ENCODE results near the gene BAMBI. TPM values are rescaled to one million over a fixed set of nuclear protein-coding genes. Genes with fewer than 3 reads are reported as not detected.

BAMBI gene
- total and polyA plus RNA-seq, 3 experiments from 2014 or later, result 0.56 to 1.7 (median 1.4) TPM

DNA sequence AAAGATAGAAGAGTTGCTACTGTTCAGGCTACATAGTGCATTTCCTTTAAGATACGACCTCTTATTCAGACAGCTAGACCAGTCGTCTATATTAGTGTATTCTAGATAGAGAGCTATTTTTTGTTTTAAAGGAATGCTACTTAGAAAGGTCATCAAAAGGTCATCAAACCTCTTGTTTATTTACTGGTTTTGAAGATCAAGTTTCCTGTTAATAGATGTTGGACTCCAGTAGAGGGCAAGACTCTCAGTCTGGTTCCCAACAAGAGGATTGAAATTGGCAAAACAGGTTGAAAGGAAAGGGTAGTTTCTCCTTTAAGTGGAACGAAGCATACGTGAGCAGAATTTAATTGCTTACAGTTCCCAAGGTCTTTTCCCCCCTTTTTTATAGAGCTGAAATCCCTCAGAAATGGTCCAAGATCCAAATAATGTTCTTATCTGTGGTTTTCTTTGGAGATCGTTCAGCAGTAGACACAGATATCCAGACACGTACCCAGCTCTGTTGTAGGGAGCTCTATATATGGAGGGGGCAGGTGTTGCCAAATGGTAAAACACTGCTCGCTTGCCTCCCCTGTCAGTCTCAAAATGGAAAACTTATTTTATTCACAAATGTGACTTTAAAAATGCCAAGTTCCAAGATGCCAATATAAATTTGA lies 37.2 kb downstream of the BAMBI start:
- H3K9me3 Mint-ChIP-seq, result peaks cover 0 to 3% (median 0%) of the 10 kb centered on the region in 5 donors
- no peaks in the 10 kb centered on the region for H3K4me1 Mint-ChIP-seq
- CTCF ChIA-PET, result no interaction called here
- Histone ChIP-seq H3K36me3 (ENCODE audit: insufficient read depth, low read length) (no peaks in the 10 kb centered on the region), H3K27me3 (ENCODE audit: insufficient read depth, low read length, poor library complexity, severe bottlenecking) (no peaks in the 10 kb centered on the region), H3K9me3 (ENCODE audit: low read length) (no peaks in the 10 kb centered on the region), H3K4me1 (ENCODE audit: insufficient read depth, low read length) (no peaks in the 10 kb centered on the region), H3K27ac (ENCODE audit: low read depth, low read length) (no peak overlapping the region), H3K4me3 (ENCODE audit: low read length) (no peak overlapping the region)
- H3K27ac Mint-ChIP-seq, result no peak overlapping the region
- DNase-seq, result no peak
- POLR2A ChIA-PET, result no interaction called here
- H3K36me3 Mint-ChIP-seq, result no peaks in the 10 kb centered on the region
- peaks cover 8 to 17% of the 10 kb centered on the region in 2 donors for H3K27me3 Mint-ChIP-seq
- H3K4me3 Mint-ChIP-seq, result no peak overlapping the region

DNA sequence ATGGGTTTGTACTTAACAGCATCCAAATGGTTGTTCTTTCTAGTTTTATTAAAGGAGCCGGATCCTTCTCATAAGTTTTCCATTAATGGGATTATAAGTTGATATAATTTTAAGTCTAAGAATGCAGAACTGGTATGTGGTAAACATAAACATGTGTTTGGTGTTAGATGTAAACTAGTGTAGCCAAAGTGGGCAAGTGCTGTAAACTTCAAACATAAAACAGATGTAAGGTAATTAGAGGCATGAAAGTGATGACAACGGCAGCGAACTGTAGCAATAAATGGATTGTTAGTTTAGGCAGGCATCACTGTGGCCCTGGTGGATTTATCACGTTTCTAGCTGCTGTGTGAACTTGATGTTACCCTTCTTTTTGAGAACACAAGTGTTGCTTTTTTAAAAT lies 37.9 kb downstream of the BAMBI start:
- no peaks in the 10 kb centered on the region for H3K27me3 ChIP-seq (ENCODE audit: insufficient read depth, low read length, poor library complexity, severe bottlenecking)
- H3K9me3 ChIP-seq (ENCODE audit: low read length), result no peaks in the 10 kb centered on the region
- no peaks in the 10 kb centered on the region for H3K36me3 ChIP-seq (ENCODE audit: insufficient read depth, low read length)
- H3K27ac ChIP-seq (ENCODE audit: low read depth, low read length), result no peak overlapping the region
- ChIA-PET POLR2A (no interaction called here), CTCF (no interaction called here)
- H3K4me3 ChIP-seq (ENCODE audit: low read length), result no peak overlapping the region
- Mint-ChIP-seq H3K36me3 (no peaks in the 10 kb centered on the region), H3K27me3 (peaks cover 8 to 21% of the 10 kb centered on the region in 2 donors), H3K4me1 (no peaks in the 10 kb centered on the region), H3K27ac (no peak overlapping the region), H3K9me3 (peaks cover 0 to 3% (median 0%) of the 10 kb centered on the region in 5 donors), H3K4me3 (no peak overlapping the region)
- no peaks in the 10 kb centered on the region for H3K4me1 ChIP-seq (ENCODE audit: insufficient read depth, low read length)
- no peak for DNase-seq

DNA sequence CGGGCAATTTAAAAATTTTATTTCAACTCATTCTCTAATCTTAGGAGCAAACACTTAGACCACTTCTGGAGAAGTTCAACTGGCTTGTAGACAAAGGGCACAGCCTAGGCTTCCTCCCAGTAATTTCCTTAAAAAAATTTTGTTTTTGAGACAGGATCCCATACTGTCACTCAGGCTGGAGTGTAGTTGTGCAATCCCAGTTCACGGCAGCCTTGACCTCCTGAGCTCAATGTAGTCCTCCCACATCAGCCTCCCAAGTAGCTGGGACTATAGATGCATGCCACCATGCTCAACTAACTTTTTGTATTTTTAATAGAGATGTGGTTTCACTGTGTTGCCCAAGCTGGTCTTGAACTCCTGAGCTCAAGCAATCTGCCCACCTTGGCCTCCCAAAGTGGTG lies 38.4 kb downstream of the BAMBI start:
- H3K27me3 ChIP-seq (ENCODE audit: insufficient read depth, low read length, poor library complexity, severe bottlenecking), result no peaks in the 10 kb centered on the region
- H3K9me3 ChIP-seq (ENCODE audit: low read length), result no peaks in the 10 kb centered on the region
- H3K4me1 ChIP-seq (ENCODE audit: insufficient read depth, low read length), result no peaks in the 10 kb centered on the region
- no peaks in the 10 kb centered on the region for H3K36me3 ChIP-seq (ENCODE audit: insufficient read depth, low read length)
- H3K4me3 Mint-ChIP-seq, result no peak overlapping the region
- H3K4me1 Mint-ChIP-seq, result no peaks in the 10 kb centered on the region
- H3K9me3 Mint-ChIP-seq, result peaks cover 0 to 3% (median 0%) of the 10 kb centered on the region in 5 donors
- H3K27ac Mint-ChIP-seq, result no peak overlapping the region
- no peak for DNase-seq
- no peaks in the 10 kb centered on the region for H3K36me3 Mint-ChIP-seq
- CTCF ChIA-PET, result no interaction called here
- H3K27ac ChIP-seq (ENCODE audit: low read depth, low read length), result no peak overlapping the region
- no peak overlapping the region for H3K4me3 ChIP-seq (ENCODE audit: low read length)
- POLR2A ChIA-PET, result no interaction called here
- H3K27me3 Mint-ChIP-seq, result peaks cover 8 to 21% of the 10 kb centered on the region in 2 donors

DNA sequence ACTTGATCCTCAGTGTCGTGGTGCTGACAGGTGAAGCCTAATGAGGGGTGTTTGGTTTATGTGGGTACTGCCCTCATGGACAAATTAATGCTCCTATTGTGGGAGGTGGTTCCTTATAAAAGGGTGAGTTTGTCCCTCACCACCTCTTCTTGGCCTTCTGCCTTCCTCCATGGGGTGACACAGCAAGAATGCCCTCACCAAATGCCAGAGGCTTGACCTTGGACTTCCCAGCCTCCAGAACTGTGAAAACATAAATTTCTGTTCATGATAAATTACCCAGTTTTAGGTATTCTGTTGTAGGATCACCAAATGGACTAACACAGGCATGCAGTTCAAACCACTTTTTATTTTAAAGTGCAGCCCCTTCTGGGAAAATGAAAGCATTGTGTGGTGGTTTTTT lies 39.4 kb downstream of the BAMBI start:
- Mint-ChIP-seq H3K4me3 (no peak overlapping the region), H3K4me1 (peaks cover 0 to 4% (median 0%) of the 10 kb centered on the region in 3 donors), H3K27ac (no peak overlapping the region), H3K9me3 (peaks cover 0 to 3% (median 0%) of the 10 kb centered on the region in 5 donors), H3K27me3 (peaks cover 9 to 27% of the 10 kb centered on the region in 2 donors), H3K36me3 (no peaks in the 10 kb centered on the region)
- Histone ChIP-seq H3K36me3 (ENCODE audit: insufficient read depth, low read length) (no peaks in the 10 kb centered on the region), H3K9me3 (ENCODE audit: low read length) (no peaks in the 10 kb centered on the region), H3K4me3 (ENCODE audit: low read length) (no peak overlapping the region), H3K27me3 (ENCODE audit: insufficient read depth, low read length, poor library complexity, severe bottlenecking) (no peaks in the 10 kb centered on the region), H3K27ac (ENCODE audit: low read depth, low read length) (no peak overlapping the region), H3K4me1 (ENCODE audit: insufficient read depth, low read length) (no peaks in the 10 kb centered on the region)
- CTCF ChIA-PET, result no interaction called here
- POLR2A ChIA-PET, result no interaction called here
- DNase-seq, result no peak

DNA sequence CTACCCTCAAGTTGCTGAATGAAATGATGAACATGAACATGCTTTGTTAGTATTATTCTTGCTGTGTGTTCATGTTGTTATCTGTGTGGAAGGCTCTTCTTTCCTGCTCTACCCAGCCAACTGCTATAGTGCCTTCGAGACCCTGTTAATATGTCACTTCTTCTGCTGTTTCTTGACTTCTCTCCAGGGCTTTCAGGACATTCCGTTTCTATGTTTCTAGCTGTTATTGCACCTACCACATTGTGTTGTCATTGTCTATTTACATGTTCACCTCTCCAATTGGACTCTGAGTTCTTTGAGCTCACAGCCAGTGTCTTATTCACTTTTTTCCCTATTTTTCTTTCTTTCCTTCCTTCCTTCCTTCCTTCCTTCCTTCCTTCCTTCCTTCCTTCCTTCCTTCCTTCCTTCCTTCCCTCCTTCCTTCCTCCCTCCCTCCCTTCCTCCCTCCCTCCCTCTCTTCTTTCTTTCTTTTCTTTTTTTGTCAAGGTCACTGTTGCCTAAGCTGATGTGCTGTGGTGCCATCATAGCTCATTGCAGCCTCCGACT lies 40.4 kb downstream of the BAMBI start:
- Histone ChIP-seq H3K4me1 (ENCODE audit: insufficient read depth, low read length) (no peaks in the 10 kb centered on the region), H3K36me3 (ENCODE audit: insufficient read depth, low read length) (no peaks in the 10 kb centered on the region), H3K4me3 (ENCODE audit: low read length) (no peak overlapping the region), H3K27me3 (ENCODE audit: insufficient read depth, low read length, poor library complexity, severe bottlenecking) (no peaks in the 10 kb centered on the region), H3K27ac (ENCODE audit: low read depth, low read length) (no peak overlapping the region), H3K9me3 (ENCODE audit: low read length) (no peaks in the 10 kb centered on the region)
- peaks cover 0 to 3% (median 0%) of the 10 kb centered on the region in 5 donors for H3K9me3 Mint-ChIP-seq
- ChIA-PET CTCF (no interaction called here), POLR2A (no interaction called here)
- peaks cover 0 to 13% (median 0%) of the 10 kb centered on the region in 3 donors for H3K4me1 Mint-ChIP-seq
- H3K36me3 Mint-ChIP-seq, result no peaks in the 10 kb centered on the region
- no peak for DNase-seq
- no peak overlapping the region for H3K4me3 Mint-ChIP-seq
- H3K27ac Mint-ChIP-seq, result no peak overlapping the region
- H3K27me3 Mint-ChIP-seq, result peaks cover 15 to 37% of the 10 kb centered on the region in 2 donors

DNA sequence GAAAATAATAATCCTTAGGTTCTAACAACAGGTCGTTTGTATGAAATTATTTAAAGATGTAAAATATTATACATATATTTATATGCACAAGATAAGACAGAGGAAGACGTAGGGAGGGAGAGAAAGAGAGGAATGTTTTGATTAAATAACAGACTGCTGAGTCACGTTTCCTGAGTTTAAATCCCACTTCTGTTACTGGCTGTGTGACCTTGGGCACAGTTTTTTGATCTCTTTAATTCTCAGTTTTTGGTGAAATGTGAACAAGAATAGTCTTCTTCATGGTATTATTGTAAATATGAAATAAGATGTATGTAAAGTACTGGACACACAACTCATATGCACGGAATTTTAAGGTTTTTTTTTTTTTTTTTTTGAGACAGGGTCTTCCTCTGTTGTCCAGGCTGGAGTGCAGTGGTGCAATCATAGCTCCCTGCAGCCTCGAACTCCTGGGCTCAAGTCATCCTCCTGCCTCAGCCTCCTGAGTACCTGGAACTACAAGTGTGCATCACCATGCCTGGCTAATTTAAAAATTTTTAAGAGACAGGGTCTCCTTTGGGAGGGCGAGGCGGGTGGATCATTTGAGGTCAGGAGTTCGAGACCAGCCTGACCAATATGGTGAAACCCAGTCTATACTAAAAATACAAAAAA lies 42.6 kb downstream of the BAMBI start:
- no peak overlapping the region for H3K4me3 ChIP-seq (ENCODE audit: low read length)
- H3K27ac ChIP-seq (ENCODE audit: low read depth, low read length), result no peak overlapping the region
- ChIA-PET CTCF (no interaction called here), POLR2A (no interaction called here)
- no peaks in the 10 kb centered on the region for H3K4me1 ChIP-seq (ENCODE audit: insufficient read depth, low read length)
- Mint-ChIP-seq H3K27me3 (peaks cover 20 to 53% of the 10 kb centered on the region in 2 donors), H3K4me3 (no peak overlapping the region), H3K36me3 (no peaks in the 10 kb centered on the region), H3K27ac (no peak overlapping the region), H3K9me3 (no peaks in the 10 kb centered on the region), H3K4me1 (peaks cover 0 to 17% (median 0%) of the 10 kb centered on the region in 3 donors)
- H3K36me3 ChIP-seq (ENCODE audit: insufficient read depth, low read length), result no peaks in the 10 kb centered on the region
- H3K27me3 ChIP-seq (ENCODE audit: insufficient read depth, low read length, poor library complexity, severe bottlenecking), result no peaks in the 10 kb centered on the region
- H3K9me3 ChIP-seq (ENCODE audit: low read length), result no peaks in the 10 kb centered on the region
- DNase-seq, result no peak

DNA sequence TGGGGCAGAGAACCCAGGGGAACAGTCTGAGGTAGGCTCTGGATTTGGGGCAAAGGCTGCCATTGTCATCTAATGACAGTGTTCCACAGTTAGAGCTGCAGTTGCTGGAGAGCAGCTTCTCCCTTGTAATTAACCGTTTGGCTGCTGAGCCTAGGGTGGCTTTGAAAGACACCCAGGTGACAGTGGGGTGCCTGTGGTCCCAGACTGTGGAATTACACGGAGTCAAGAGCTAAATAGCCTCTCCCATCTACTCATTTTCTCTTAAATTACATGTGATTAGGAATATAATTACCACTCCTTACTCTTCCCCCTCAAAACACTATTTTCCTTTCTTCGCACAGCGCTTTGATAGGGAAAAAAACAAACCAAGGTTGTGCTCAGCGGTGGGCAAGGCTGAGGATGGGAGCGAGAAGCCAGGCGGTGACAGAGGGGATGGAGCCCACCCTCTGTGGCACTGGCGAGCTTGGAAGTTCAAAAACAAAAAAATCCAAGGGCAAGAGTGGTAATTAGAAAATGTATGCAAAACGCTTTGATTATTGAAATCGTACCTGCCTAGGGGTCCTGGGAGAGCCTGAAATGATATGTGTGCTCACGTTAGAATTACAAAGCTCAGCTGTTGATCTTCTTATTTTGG lies 44.1 kb downstream of the BAMBI start:
- H3K4me1 ChIP-seq (ENCODE audit: insufficient read depth, low read length), result no peaks in the 10 kb centered on the region
- H3K36me3 ChIP-seq (ENCODE audit: insufficient read depth, low read length), result no peaks in the 10 kb centered on the region
- H3K4me3 Mint-ChIP-seq, result no peak overlapping the region
- H3K4me3 ChIP-seq (ENCODE audit: low read length), result no peak overlapping the region
- H3K27ac ChIP-seq (ENCODE audit: low read depth, low read length), result no peak overlapping the region
- no peaks in the 10 kb centered on the region for H3K9me3 ChIP-seq (ENCODE audit: low read length)
- no peaks in the 10 kb centered on the region for H3K9me3 Mint-ChIP-seq
- no peak overlapping the region for H3K27ac Mint-ChIP-seq
- no peak for DNase-seq
- no peaks in the 10 kb centered on the region for H3K27me3 ChIP-seq (ENCODE audit: insufficient read depth, low read length, poor library complexity, severe bottlenecking)
- ChIA-PET POLR2A (no interaction called here), CTCF (no interaction called here)
- no peaks in the 10 kb centered on the region for H3K36me3 Mint-ChIP-seq
- H3K27me3 Mint-ChIP-seq, result peaks cover 20 to 63% of the 10 kb centered on the region in 2 donors
- H3K4me1 Mint-ChIP-seq, result peaks cover 0 to 17% (median 0%) of the 10 kb centered on the region in 3 donors

DNA sequence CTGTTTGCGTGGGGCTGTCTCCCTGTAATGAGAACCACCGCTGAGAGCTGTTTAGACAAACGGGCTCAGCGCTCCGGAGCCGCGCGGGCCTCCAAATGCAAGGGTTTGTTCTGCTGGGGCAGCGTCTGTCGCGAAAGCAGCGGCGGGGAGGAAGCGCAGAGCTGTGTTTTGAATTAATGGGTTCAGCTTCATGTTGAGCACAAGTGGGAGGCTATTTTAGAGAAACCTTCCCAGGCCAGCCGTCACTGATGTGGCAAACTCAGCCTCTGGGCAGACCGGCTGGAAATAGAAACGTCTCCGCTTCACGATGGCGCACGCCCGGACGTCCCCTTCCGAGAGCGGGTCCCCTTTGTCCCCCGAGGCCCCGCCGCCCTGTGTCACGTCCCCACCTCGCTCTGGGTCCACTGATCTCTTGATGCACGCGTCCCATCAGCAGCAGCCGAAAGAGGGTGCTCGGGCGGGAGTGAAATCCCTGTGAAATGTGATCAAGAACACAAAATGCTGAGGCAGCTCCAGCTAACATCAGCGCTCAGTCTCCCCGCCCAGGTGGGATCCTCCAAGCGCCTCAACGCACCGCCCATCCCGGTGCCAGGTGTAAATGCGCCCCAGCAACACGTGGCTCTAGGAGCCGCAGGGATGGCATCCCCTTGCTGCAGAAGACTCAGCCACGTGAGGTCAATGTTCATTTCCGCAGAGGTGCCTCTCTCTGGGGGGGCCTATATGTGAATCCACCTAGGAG lies 44.9 kb downstream of the BAMBI start:
- ChIA-PET CTCF (no interaction called here), POLR2A (no interaction called here)
- no peak overlapping the region for H3K27ac ChIP-seq (ENCODE audit: low read depth, low read length)
- Mint-ChIP-seq H3K4me3 (peak overlapping the region in 5 of 7 donors; percentile 15 to 52 (median 23)), H3K27me3 (peaks cover 25 to 65% of the 10 kb centered on the region in 2 donors), H3K4me1 (peaks cover 0 to 17% (median 0%) of the 10 kb centered on the region in 3 donors), H3K27ac (peak overlapping the region in 1 of 8 donors; percentile 24), H3K36me3 (no peaks in the 10 kb centered on the region), H3K9me3 (peaks cover 0 to 2% (median 0%) of the 10 kb centered on the region in 5 donors)
- no peaks in the 10 kb centered on the region for H3K36me3 ChIP-seq (ENCODE audit: insufficient read depth, low read length)
- H3K4me3 ChIP-seq (ENCODE audit: low read length), result no peak overlapping the region
- no peaks in the 10 kb centered on the region for H3K27me3 ChIP-seq (ENCODE audit: insufficient read depth, low read length, poor library complexity, severe bottlenecking)
- H3K4me1 ChIP-seq (ENCODE audit: insufficient read depth, low read length), result no peaks in the 10 kb centered on the region
- no peak for DNase-seq
- H3K9me3 ChIP-seq (ENCODE audit: low read length), result no peaks in the 10 kb centered on the region
